ENCODE measurements around the gene DMD.

DMD gene

GRCh38 chrX:31711166-31711565 is 1500.2 kb downstream of the DMD start:
- no peak for DNase-seq (ENCODE audit: low read depth in 2 of 2)

- no peak for DNase-seq (ENCODE audit: low read depth in 2 of 2)
These were observed 1503.2 kb downstream of the DMD start for GRCh38 chrX:31708116-31708515.

GRCh38 chrX:31706466-31706865 is 1504.9 kb downstream of the DMD start:
- DNase-seq (ENCODE audit: low read depth in 2 of 2): no peak

GRCh38 chrX:31705816-31706215 is 1505.5 kb downstream of the DMD start:
- DNase-seq (ENCODE audit: low read depth in 2 of 2): no peak

- DNase-seq (ENCODE audit: low read depth in 2 of 2): no peak
These were observed 1506.4 kb downstream of the DMD start for GRCh38 chrX:31704938-31705337.

- no peak for DNase-seq (ENCODE audit: low read depth in 2 of 2)
These were observed 1509.1 kb downstream of the DMD start for GRCh38 chrX:31702222-31702621.

GRCh38 chrX:31697294-31697916 is 1513.9 kb downstream of the DMD start:
- no peak for DNase-seq (ENCODE audit: low read depth in 2 of 2)

- DNase-seq (ENCODE audit: low read depth in 2 of 2): no peak
These were observed 1531.5 kb downstream of the DMD start for GRCh38 chrX:31679861-31680260.

GRCh38 chrX:31670245-31670644 is 1541.1 kb downstream of the DMD start:
- no peak for DNase-seq (ENCODE audit: low read depth in 2 of 2)

GRCh38 chrX:31665454-31665853 is 1545.9 kb downstream of the DMD start:
- DNase-seq (ENCODE audit: low read depth in 2 of 2): no peak

- DNase-seq (ENCODE audit: low read depth in 2 of 2): no peak
These were observed 1548.2 kb downstream of the DMD start for GRCh38 chrX:31663172-31663571.

GRCh38 chrX:31661280-31661810 is 1550.0 kb downstream of the DMD start:
- no peak for DNase-seq (ENCODE audit: low read depth in 2 of 2)

GRCh38 chrX:31658360-31658759 is 1553.0 kb downstream of the DMD start:
- no peak for DNase-seq (ENCODE audit: low read depth in 2 of 2)

- no peak for DNase-seq (ENCODE audit: low read depth in 2 of 2)
These were observed 1555.3 kb downstream of the DMD start for GRCh38 chrX:31656013-31656412.

- no peak for DNase-seq (ENCODE audit: low read depth in 2 of 2)
These were observed 1557.9 kb downstream of the DMD start for GRCh38 chrX:31653422-31653821.

- DNase-seq (ENCODE audit: low read depth in 2 of 2): no peak
These were observed 1558.7 kb downstream of the DMD start for GRCh38 chrX:31652650-31653049.

- no peak for DNase-seq (ENCODE audit: low read depth in 2 of 2)
These were observed 1562.1 kb downstream of the DMD start for GRCh38 chrX:31649201-31649600.

- no peak for DNase-seq (ENCODE audit: low read depth in 2 of 2)
These were observed 1578.0 kb downstream of the DMD start for GRCh38 chrX:31633349-31633748.

- no peak for DNase-seq (ENCODE audit: low read depth in 2 of 2)
These were observed 1582.2 kb downstream of the DMD start for GRCh38 chrX:31629195-31629594.

- DNase-seq (ENCODE audit: low read depth in 2 of 2): no peak
These were observed 1602.2 kb downstream of the DMD start for GRCh38 chrX:31609130-31609529.

- no peak for DNase-seq (ENCODE audit: low read depth in 2 of 2)
These were observed 1602.7 kb downstream of the DMD start for GRCh38 chrX:31608638-31609037.

- no peak for DNase-seq (ENCODE audit: low read depth in 2 of 2)
These were observed 1604.6 kb downstream of the DMD start for GRCh38 chrX:31606771-31607170.

GRCh38 chrX:31604629-31605221 is 1606.6 kb downstream of the DMD start:
- DNase-seq (ENCODE audit: low read depth in 2 of 2): no peak

Data from activated CD4-positive, alpha-beta T cell treated with anti-CD3 and anti-CD28 coated beads for 24 hours (primary cell).